Spleen (tissue), 11 donors: ENCODE results near the gene FXYD6. TPM values are rescaled to one million over a fixed set of nuclear protein-coding genes. Genes with fewer than 3 reads are reported as not detected.

ENCODE experiments used
- DNase-seq: peaks from one replicate; pipeline ENCODE4 v3.0.0-alpha.2; 2020
- H3K27ac ChIP-seq, 8 donors: fragments of 200-600 bp; sonication (generic) in 7 of 8; 1 replicate in 4 of 8; 2 replicates in 4 of 8; pipeline versions ENCODE4 v1.5.0 to v1.8.0; 2016 to 2021; ENCODE audit warnings: inconsistent platforms in 4 of 8, mild to moderate bottlenecking in 4 of 8, moderate library complexity in 1 of 8
- H3K27me3 ChIP-seq, 7 donors: fragments of 200-600 bp; sonication (generic) in 6 of 7; replicated peaks in 1 of 7; 1 replicate in 4 of 7; 2 replicates in 3 of 7; pipeline versions ENCODE4 v1.5.0 to v1.8.0; 2016 to 2021; ENCODE audit warnings: inconsistent platforms in 3 of 7, mild to moderate bottlenecking in 1 of 7
- H3K36me3 ChIP-seq, 6 donors: fragments of 200-600 bp; sonication (generic) in 5 of 6; 1 replicate in 4 of 6; 2 replicates in 2 of 6; pipeline versions ENCODE4 v1.5.0 to v1.8.0; 2016 to 2021; ENCODE audit warnings: inconsistent platforms in 2 of 6
- H3K4me1 ChIP-seq, 6 donors: fragments of 200-600 bp; sonication (generic) in 5 of 6; 1 replicate in 3 of 6; 2 replicates in 3 of 6; pipeline versions ENCODE4 v1.5.0 to v1.8.0; 2016 to 2021; ENCODE audit warnings: inconsistent platforms in 3 of 6
- H3K4me3 ChIP-seq, 8 donors: fragments of 200-600 bp; sonication (generic) in 7 of 8; 1 replicate in 4 of 8; 2 replicates in 4 of 8; pipeline versions ENCODE4 v1.5.0 to v1.8.0; 2016 to 2021; ENCODE audit warnings: inconsistent platforms in 4 of 8, mild to moderate bottlenecking in 4 of 8, moderate library complexity in 2 of 8
- H3K9me3 ChIP-seq, 8 donors: fragments of 200-600 bp; sonication (generic) in 7 of 8; 1 replicate in 4 of 8; 2 replicates in 4 of 8; pipeline versions ENCODE4 v1.5.0 to v1.8.0; 2016 to 2021; ENCODE audit warnings: inconsistent platforms in 4 of 8
- POLR2A ChIP-seq, 3 donors: fragments of 450-650 bp; IDR thresholded peaks; one replicate each; pipeline ENCODE4 v1.5.1; 2017; ENCODE audit warnings: antibody characterized with exemption in 3 of 3, mild to moderate bottlenecking in 1 of 3
- POLR2AphosphoS5 ChIP-seq, 3 donors: sonication (generic); formaldehyde crosslinking; IDR thresholded peaks; one replicate each; pipeline ENCODE4 v1.5.1; 2017; ENCODE audit warnings: antibody characterized with exemption in 3 of 3
- WGBS, 5 donors: extraction: QIAGEN DNeasy Blood & Tissue Kit in 3 of 5; methylation state at CpG; one replicate each; pipeline versions ENCODE4 v1.1.5 to v1.1.7; 2013 to 2018; 5-methylcytosine and 5-hydroxymethylcytosine counted together
- intact Hi-C: fragments of 100-400 bp; cut with DNase I; formaldehyde crosslinking; loops from one replicate; pipeline ENCODE4 v1.15.0; 2023; ENCODE audit warnings: low total_unique reads
- polyA plus RNA-seq, 3 donors: library from polyadenylated mRNA; stranded (reverse); fragments of 200-250 nt; gene quantifications; one replicate each; pipeline ENCODE4 v1.2.1, GENCODE V29; 2013
- total RNA-seq, 7 donors: library from RNA; depleted of rRNA in 3 of 7; stranded (reverse); fragments of >200 nt in 3 of 7; fragmentation: NEBNext Ultra II Directional in 4 of 7; extraction: Animal tissue kit (Norgen Biotek cat#: 25700) in 4 of 7; gene quantifications; one replicate each; pipeline versions ENCODE4 v1.1.0 to v1.2.1, GENCODE V29; 2016 to 2021
- TF ChIP-seq, protein P1 (sequence below), 11 experiments: fragments of 200-600 bp in 7 of 11; fragments of 450-650 bp in 4 of 11; sonication (generic) in 4 of 11; IDR thresholded peaks in 8 of 11; conservative IDR thresholded peaks in 3 of 11; 1 replicate in 7 of 11; 2 replicates in 4 of 11; pipeline versions ENCODE4 v1.4.0 to v1.8.0; 2016 to 2021; ENCODE audit warnings: antibody characterized with exemption in 11 of 11, inconsistent platforms in 4 of 11, mild to moderate bottlenecking in 1 of 11
- donor health status: healthy with polysubstance abuse.
- donor health status: DM: no; HTN: no; CAD: no; lungs with moderate emphysema.
- donor health status: DM: no; HTN: no; CAD: no.
- donor health status: Bipolar disorder and iron deficiency.
- donor health status: healthy.
- donor health status: DM: no; HTN: no; CAD: no.
- donor health status: DM: yes; HTN: yes; CAD: no.

Gene FXYD6
- total and polyA plus RNA-seq, 10 donors, result 40.8 to 230 (median 116) TPM

DNA sequence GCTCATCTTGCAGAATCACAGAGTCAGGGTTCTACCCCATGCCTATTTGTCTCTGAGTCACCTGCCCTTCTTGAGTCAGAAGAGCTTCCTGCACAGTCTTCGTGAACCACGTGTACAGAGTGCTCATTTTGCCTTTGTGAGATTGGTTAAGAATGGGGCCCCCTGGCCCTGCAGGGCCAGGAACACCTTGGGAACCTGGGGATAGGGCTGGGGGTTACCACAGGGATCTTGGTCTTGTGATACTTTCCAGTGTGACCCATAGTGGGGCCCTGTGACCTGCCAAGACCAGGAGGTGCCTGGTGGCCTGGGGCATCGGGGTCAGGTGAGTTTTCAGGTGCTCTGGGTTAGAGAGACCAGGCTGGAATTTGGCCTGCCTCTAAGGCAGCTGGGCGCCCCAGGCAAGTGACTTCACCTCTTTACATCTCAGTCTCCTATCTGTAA is 43.3 kb upstream of the FXYD6 start:
- no peaks in the 10 kb centered on the region for H3K27me3 ChIP-seq
- peak; percentile 64 for DNase-seq
- intact Hi-C loops, result no loop called here
- no peaks in the 10 kb centered on the region for H3K36me3 ChIP-seq
- no peaks in the 10 kb centered on the region for H3K9me3 ChIP-seq
- TF ChIP-seq, protein P1, sequence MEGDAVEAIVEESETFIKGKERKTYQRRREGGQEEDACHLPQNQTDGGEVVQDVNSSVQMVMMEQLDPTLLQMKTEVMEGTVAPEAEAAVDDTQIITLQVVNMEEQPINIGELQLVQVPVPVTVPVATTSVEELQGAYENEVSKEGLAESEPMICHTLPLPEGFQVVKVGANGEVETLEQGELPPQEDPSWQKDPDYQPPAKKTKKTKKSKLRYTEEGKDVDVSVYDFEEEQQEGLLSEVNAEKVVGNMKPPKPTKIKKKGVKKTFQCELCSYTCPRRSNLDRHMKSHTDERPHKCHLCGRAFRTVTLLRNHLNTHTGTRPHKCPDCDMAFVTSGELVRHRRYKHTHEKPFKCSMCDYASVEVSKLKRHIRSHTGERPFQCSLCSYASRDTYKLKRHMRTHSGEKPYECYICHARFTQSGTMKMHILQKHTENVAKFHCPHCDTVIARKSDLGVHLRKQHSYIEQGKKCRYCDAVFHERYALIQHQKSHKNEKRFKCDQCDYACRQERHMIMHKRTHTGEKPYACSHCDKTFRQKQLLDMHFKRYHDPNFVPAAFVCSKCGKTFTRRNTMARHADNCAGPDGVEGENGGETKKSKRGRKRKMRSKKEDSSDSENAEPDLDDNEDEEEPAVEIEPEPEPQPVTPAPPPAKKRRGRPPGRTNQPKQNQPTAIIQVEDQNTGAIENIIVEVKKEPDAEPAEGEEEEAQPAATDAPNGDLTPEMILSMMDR (IDR thresholded peaks at IDR 0.05 in 8 of 11, conservative IDR thresholded peaks at IDR 0.05 in 3 of 11), result no peak
- TF ChIP-seq POLR2AphosphoS5 (IDR thresholded peaks at IDR 0.05) (no peak), POLR2A (IDR thresholded peaks at IDR 0.05) (no peak)
- peaks cover 0 to 11% (median 3%) of the 10 kb centered on the region in 6 donors for H3K4me1 ChIP-seq
- no peak overlapping the region for H3K27ac ChIP-seq
- 59 to 69% (median 61%) methylated on average over 4 of the region's 4 CpGs for whole genome bisulfite sequencing, 5 donors
- H3K4me3 ChIP-seq, result no peak overlapping the region

DNA sequence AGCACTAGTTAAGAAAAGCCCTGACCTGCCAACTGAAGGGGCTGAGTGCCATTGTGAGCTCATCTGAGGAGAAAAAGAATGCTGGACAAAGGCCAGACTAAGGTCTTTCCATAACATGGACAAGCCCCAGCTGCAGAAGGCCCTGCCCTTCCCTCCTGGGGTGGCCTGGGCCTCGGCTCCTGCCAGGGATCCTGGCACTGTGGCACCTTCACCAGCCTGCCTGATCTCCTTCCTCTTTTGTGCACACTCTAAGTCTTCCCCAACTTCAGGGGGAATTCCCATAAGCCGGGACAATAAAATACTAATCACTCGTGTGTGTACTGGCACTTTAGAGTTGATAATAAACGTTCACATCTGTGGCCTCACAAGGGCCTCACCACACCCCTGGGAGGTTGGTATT is 42.9 kb upstream of the FXYD6 start:
- peaks cover 0 to 11% (median 3%) of the 10 kb centered on the region in 6 donors for H3K4me1 ChIP-seq
- no peaks in the 10 kb centered on the region for H3K27me3 ChIP-seq
- intact Hi-C loops, result no loop called here
- H3K9me3 ChIP-seq, result no peaks in the 10 kb centered on the region
- H3K4me3 ChIP-seq, result no peak overlapping the region
- no peaks in the 10 kb centered on the region for H3K36me3 ChIP-seq
- TF ChIP-seq POLR2AphosphoS5 (IDR thresholded peaks at IDR 0.05) (no peak), POLR2A (IDR thresholded peaks at IDR 0.05) (no peak)
- TF ChIP-seq, protein P1 (IDR thresholded peaks at IDR 0.05 in 8 of 11, conservative IDR thresholded peaks at IDR 0.05 in 3 of 11), result no peak
- peak; percentile 62 for DNase-seq
- no peak overlapping the region for H3K27ac ChIP-seq
- 3 to 27% (median 20%) methylated on average over 4 of the region's 4 CpGs for WGBS, 5 donors

DNA sequence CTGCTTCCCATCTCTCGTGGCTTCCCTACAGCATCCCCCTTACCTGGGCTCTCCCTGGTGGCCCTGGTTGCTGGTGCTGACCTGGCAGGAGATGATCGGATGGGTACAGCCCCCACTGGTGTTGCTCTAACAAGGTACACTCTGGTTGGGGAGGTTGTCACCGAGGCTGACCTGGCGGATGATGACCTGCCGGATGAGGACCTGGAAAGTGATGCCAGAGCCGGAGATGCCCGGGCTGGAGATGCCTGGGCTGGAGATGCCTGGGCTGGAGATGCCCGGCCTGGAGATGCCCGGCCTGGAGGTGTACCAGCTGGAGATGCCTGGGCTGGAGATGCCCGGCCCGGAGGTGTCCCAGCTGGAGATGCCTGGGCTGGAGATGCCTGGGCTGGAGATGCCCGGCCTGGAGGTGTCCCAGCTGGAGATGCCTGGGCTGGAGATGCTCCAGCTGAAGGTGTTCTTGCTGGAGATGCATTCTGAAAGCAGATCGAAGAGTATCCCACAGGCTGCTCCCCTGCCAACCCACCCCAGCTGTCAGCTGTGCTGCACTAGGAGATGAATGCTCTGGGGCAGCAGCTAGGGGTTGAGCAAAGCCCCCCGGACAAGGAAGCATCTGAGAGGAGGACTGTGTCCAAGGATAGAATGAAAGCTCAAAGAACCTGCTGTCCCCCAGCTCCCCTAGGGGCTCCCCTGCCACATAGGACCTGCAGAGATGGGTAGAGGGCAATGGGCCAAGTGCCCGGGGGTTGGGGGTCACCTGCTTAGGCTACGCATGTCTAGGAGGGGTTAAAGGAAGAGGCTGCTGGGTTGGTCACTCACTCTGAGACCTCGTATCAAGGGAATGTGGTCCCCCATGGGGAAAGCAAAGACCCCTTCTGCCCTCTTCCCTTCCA is 42.2 kb upstream of the FXYD6 start:
- Histone ChIP-seq H3K36me3 (no peaks in the 10 kb centered on the region), H3K9me3 (no peaks in the 10 kb centered on the region), H3K27me3 (no peaks in the 10 kb centered on the region), H3K4me3 (no peak overlapping the region), H3K4me1 (peaks cover 0 to 11% (median 3%) of the 10 kb centered on the region in 6 donors), H3K27ac (no peak overlapping the region)
- intact Hi-C loops, result no loop called here
- TF ChIP-seq POLR2A (IDR thresholded peaks at IDR 0.05) (no peak), POLR2AphosphoS5 (IDR thresholded peaks at IDR 0.05) (no peak)
- TF ChIP-seq, protein P1 (IDR thresholded peaks at IDR 0.05 in 8 of 11, conservative IDR thresholded peaks at IDR 0.05 in 3 of 11), result no peak
- DNase-seq, result peak; percentile 50
- 87 to 95% (median 93%) methylated on average over 14 to 17 of the region's 17 CpGs for WGBS, 5 donors

DNA sequence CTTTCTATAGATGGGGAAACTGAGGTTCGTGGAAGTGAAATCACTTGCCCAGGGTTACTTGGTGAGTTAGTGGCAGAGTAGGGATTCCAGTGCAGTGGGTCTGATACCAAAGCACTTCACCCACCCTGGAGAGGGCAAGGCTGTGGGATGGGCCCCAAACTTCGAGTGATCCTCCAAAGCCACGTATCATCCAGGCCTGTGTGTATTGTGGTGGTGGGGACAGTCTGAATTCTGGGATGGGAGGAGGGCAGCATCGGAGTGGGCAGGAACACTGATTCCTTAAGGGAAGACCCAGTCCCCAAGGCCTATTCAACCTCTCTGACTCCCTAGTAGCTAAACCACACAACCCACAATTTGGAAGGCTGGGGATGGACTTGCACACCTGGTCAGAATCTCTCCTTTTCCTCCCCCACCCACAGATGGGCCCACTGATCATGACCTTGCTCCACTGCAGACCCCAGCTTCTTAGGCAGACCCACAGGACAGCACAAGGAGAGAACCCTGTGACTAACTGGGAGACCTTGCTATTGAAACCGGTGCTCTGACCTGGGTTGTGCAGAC is 41.2 kb upstream of the FXYD6 start:
- H3K36me3 ChIP-seq, result no peaks in the 10 kb centered on the region
- H3K9me3 ChIP-seq, result no peaks in the 10 kb centered on the region
- peak; percentile 27 for DNase-seq
- H3K4me1 ChIP-seq, result peaks cover 0 to 11% (median 3%) of the 10 kb centered on the region in 6 donors
- WGBS, 5 donors, result 89 to 98% (median 94%) methylated on average over 5 of the region's 5 CpGs
- no peak overlapping the region for H3K4me3 ChIP-seq
- intact Hi-C loops, result no loop called here
- no peaks in the 10 kb centered on the region for H3K27me3 ChIP-seq
- no peak overlapping the region for H3K27ac ChIP-seq
- TF ChIP-seq POLR2AphosphoS5 (IDR thresholded peaks at IDR 0.05) (no peak), POLR2A (IDR thresholded peaks at IDR 0.05) (no peak)
- TF ChIP-seq, protein P1 (IDR thresholded peaks at IDR 0.05 in 8 of 11, conservative IDR thresholded peaks at IDR 0.05 in 3 of 11), result no peak
